Left lung (tissue), 10 donors: ENCODE measurements around the gene IL17RB. TPM values are rescaled to one million over a fixed set of nuclear protein-coding genes. Genes with fewer than 3 reads are reported as not detected.

Source experiments
- ATAC-seq: fragments of 200-7000 bp; cut with Tn5 transposase; one replicate; pipeline ENCODE4 v1.9.1; 2020; ENCODE audit warnings: moderate library complexity
- DNase-seq, 4 donors: peaks; one replicate each; pipeline ENCODE4 v3.0.0-alpha.2; 2013 to 2020
- H3K27ac ChIP-seq, 2 donors: fragments of 200-600 bp; sonication (generic) in 1 of 2; one replicate each; pipeline versions ENCODE4 v1.5.0 to v1.8.0; 2020 to 2021
- H3K27me3 ChIP-seq, 2 donors: fragments of 200-600 bp; sonication (generic) in 1 of 2; one replicate each; pipeline versions ENCODE4 v1.5.0 to v1.8.0; 2020 to 2021
- H3K36me3 ChIP-seq, 2 donors: fragments of 200-600 bp; sonication (generic) in 1 of 2; one replicate each; pipeline versions ENCODE4 v1.5.0 to v1.8.0; 2020 to 2021
- H3K4me1 ChIP-seq, 2 donors: fragments of 200-600 bp; one replicate each; pipeline ENCODE4 v1.8.0; 2021
- H3K4me3 ChIP-seq, 2 donors: fragments of 200-600 bp; sonication (generic) in 1 of 2; one replicate each; pipeline versions ENCODE4 v1.5.0 to v1.8.0; 2020 to 2021; ENCODE audit warnings: mild to moderate bottlenecking in 1 of 2
- H3K9me3 ChIP-seq, 2 donors: fragments of 200-600 bp; sonication (generic) in 1 of 2; one replicate each; pipeline versions ENCODE4 v1.5.0 to v1.8.0; 2020 to 2021
- CTCF ChIP-seq, 2 donors: fragments of 200-600 bp; sonication (generic) in 1 of 2; IDR thresholded peaks; one replicate each; pipeline versions ENCODE4 v1.5.0 to v1.8.0; 2021; ENCODE audit warnings: antibody characterized with exemption in 2 of 2
- intact Hi-C, 2 donors: fragments of 100-400 bp; cut with DNase I; formaldehyde crosslinking; loops; one replicate each; pipeline versions ENCODE4 v1.11.2 to v1.14.2; 2022
- polyA plus RNA-seq, 6 donors: library from polyadenylated mRNA; unstranded; fragments of 120-200 nt; gene quantifications; one replicate each; pipeline ENCODE4 v1.2.1, GENCODE V29; 2013; ENCODE audit not compliant: insufficient read length in 6 of 6
- total RNA-seq, 2 donors: library from RNA; stranded (reverse); fragmentation: NEBNext Ultra II Directional; extraction: Animal tissue kit (Norgen Biotek cat#: 25700); gene quantifications; one replicate each; pipeline ENCODE4 v1.2.1, GENCODE V29; 2021
- donor health status: DM: no; HTN: yes; CAD: no.
- donor health status: DM: no; HTN: no; CAD: no.

Gene IL17RB
- total and polyA plus RNA-seq, 8 donors, result 5.5 to 12.7 (median 11.0) TPM

- Histone ChIP-seq H3K36me3 (no peaks in the 10 kb centered on the region), H3K9me3 (no peaks in the 10 kb centered on the region), H3K27me3 (no peaks in the 10 kb centered on the region), H3K27ac (no peak overlapping the region), H3K4me1 (no peaks in the 10 kb centered on the region), H3K4me3 (no peak overlapping the region)
- intact Hi-C loops, result no loop called here
- DNase-seq (no peak), ATAC-seq (no peak)
- no peak for TF ChIP-seq CTCF (IDR thresholded peaks at IDR 0.05)
Observed at GRCh38 chr3:53800041-53800906, 46.1 kb upstream of the IL17RB start.

- Histone ChIP-seq H3K27ac (no peak overlapping the region), H3K4me3 (no peak overlapping the region), H3K36me3 (no peaks in the 10 kb centered on the region), H3K27me3 (no peaks in the 10 kb centered on the region), H3K9me3 (no peaks in the 10 kb centered on the region), H3K4me1 (no peaks in the 10 kb centered on the region)
- ATAC-seq (no peak), DNase-seq (no peak)
- intact Hi-C loops, result no loop called here
- no peak for TF ChIP-seq CTCF (IDR thresholded peaks at IDR 0.05)
Observed at GRCh38 chr3:53801319-53801718, 45.0 kb upstream of the IL17RB start.

GRCh38 chr3:53802256-53802880, 44.0 kb upstream of the IL17RB start:
- intact Hi-C loops, result no loop called here
- no peak for TF ChIP-seq CTCF (IDR thresholded peaks at IDR 0.05)
- H3K27ac ChIP-seq, result no peak overlapping the region
- H3K27me3 ChIP-seq, result no peaks in the 10 kb centered on the region
- DNase-seq, result no peak
- H3K36me3 ChIP-seq, result no peaks in the 10 kb centered on the region
- ATAC-seq, result no peak
- no peaks in the 10 kb centered on the region for H3K9me3 ChIP-seq
- no peaks in the 10 kb centered on the region for H3K4me1 ChIP-seq
- H3K4me3 ChIP-seq, result no peak overlapping the region

- intact Hi-C loops, result no loop called here
- Histone ChIP-seq H3K4me1 (no peaks in the 10 kb centered on the region), H3K4me3 (no peak overlapping the region), H3K36me3 (no peaks in the 10 kb centered on the region), H3K27ac (no peak overlapping the region), H3K9me3 (no peaks in the 10 kb centered on the region), H3K27me3 (no peaks in the 10 kb centered on the region)
- DNase-seq, result no peak
- ATAC-seq, result no peak
- TF ChIP-seq CTCF (IDR thresholded peaks at IDR 0.05), result no peak
Observed at GRCh38 chr3:53803124-53803815, 43.1 kb upstream of the IL17RB start.
